WTC11 (cell line): ENCODE measurements around the gene KCTD11. TPM values are rescaled to one million over a fixed set of nuclear protein-coding genes. Genes with fewer than 3 reads are reported as not detected.

Experiments used
- ATAC-seq: fragments of 200-7000 bp; cut with Tn5 transposase; 2 replicates; pipeline ENCODE4 v1.10.0; 2021; ENCODE audit warnings: mild to moderate bottlenecking, moderate library complexity
- CTCF ChIA-PET: fragments of 300-600 bp; sonication (Branson Sonifier 250); formaldehyde crosslinking; loops from one replicate; lab custom pipeline; 2021; ENCODE audit warnings: antibody characterized with exemption; lab: Charles Lee
- POLR2A ChIA-PET: fragments of 350-600 bp; sonication (Branson Sonifier 250); formaldehyde crosslinking; loops from one replicate; lab custom pipeline; 2021; ENCODE audit warnings: antibody characterized with exemption; lab: Charles Lee
- DNase-seq: peaks from one replicate; pipeline ENCODE4 v3.0.0; 2021; ENCODE audit warnings: low spot score
- H3K27ac Mint-ChIP-seq: 2 replicates; pipeline ENCODE4 v1.8.0; 2021; ENCODE audit warnings: mixed read lengths
- H3K27me3 Mint-ChIP-seq: 2 replicates; pipeline ENCODE4 v1.8.0; 2021; ENCODE audit warnings: low read depth, mild to moderate bottlenecking, moderate library complexity, mixed read lengths
- H3K36me3 Mint-ChIP-seq: 2 replicates; pipeline ENCODE4 v1.8.0; 2021; ENCODE audit warnings: mixed read lengths
- H3K4me1 Mint-ChIP-seq: 2 replicates; pipeline ENCODE4 v1.8.0; 2022; ENCODE audit warnings: mixed read lengths
- H3K4me3 Mint-ChIP-seq: 2 replicates; pipeline ENCODE4 v1.8.0; 2021; ENCODE audit warnings: mild to moderate bottlenecking, moderate library complexity, mixed read lengths
- H3K9me3 Mint-ChIP-seq: 2 replicates; pipeline ENCODE4 v1.8.0; 2021; ENCODE audit warnings: mixed read lengths
- CBFB ChIP-seq: sonication (generic); formaldehyde crosslinking; IDR thresholded peaks from 2 replicates; pipeline ENCODE4 v1.8.1; 2022; ENCODE audit warnings: mild to moderate bottlenecking, low read depth, missing genetic modification reagents
- FOXP1 ChIP-seq: sonication (generic); formaldehyde crosslinking; IDR thresholded peaks from 2 replicates; pipeline ENCODE4 v1.8.0; 2022; ENCODE audit warnings: missing genetic modification reagents, mild to moderate bottlenecking, moderate library complexity, borderline replicate concordance
- JAZF1 ChIP-seq: fragments of 250-450 bp; sonication (Bioruptor Pico); IDR thresholded peaks from 2 replicates; pipeline ENCODE4 v1.9.0; 2021; ENCODE audit warnings: moderate library complexity, mild to moderate bottlenecking, inconsistent platforms
- NFATC4 ChIP-seq: fragments of 250-450 bp; sonication (Bioruptor Pico); IDR thresholded peaks from 2 replicates; pipeline ENCODE4 v1.9.0; 2021; ENCODE audit warnings: mild to moderate bottlenecking
- NR1H2 ChIP-seq: sonication (generic); formaldehyde crosslinking; IDR thresholded peaks from 2 replicates; pipeline ENCODE4 v1.9.0; 2021; ENCODE audit warnings: mild to moderate bottlenecking, moderate library complexity, missing genetic modification reagents
- NR3C1 ChIP-seq: sonication (generic); formaldehyde crosslinking; conservative IDR thresholded peaks from 2 replicates; pipeline ENCODE4 v1.8.1; 2023; ENCODE audit warnings: low read depth, mild to moderate bottlenecking, missing genetic modification reagents
- OVOL2 ChIP-seq: fragments of 250-450 bp; sonication (Bioruptor Pico); IDR thresholded peaks from 2 replicates; pipeline ENCODE4 v1.9.0; 2021; ENCODE audit warnings: mild to moderate bottlenecking, borderline replicate concordance
- PRDM15 ChIP-seq: sonication (generic); formaldehyde crosslinking; IDR thresholded peaks from 2 replicates; pipeline ENCODE4 v1.8.0; 2022; ENCODE audit warnings: missing genetic modification reagents
- PREB ChIP-seq: sonication (generic); formaldehyde crosslinking; IDR thresholded peaks from 2 replicates; pipeline ENCODE4 v1.8.1; 2022; ENCODE audit warnings: mild to moderate bottlenecking, missing genetic modification reagents, moderate library complexity, borderline replicate concordance
- SMAD4 ChIP-seq: sonication (generic); formaldehyde crosslinking; IDR thresholded peaks from 2 replicates; pipeline ENCODE4 v1.8.0; 2022; ENCODE audit warnings: mild to moderate bottlenecking, missing genetic modification reagents
- SOX15 ChIP-seq: fragments of 250-450 bp; sonication (Bioruptor Pico); IDR thresholded peaks from 2 replicates; pipeline ENCODE4 v1.9.0; 2021; ENCODE audit warnings: mild to moderate bottlenecking
- STAT6 ChIP-seq: sonication (generic); formaldehyde crosslinking; conservative IDR thresholded peaks from 2 replicates; pipeline ENCODE4 v1.8.1; 2023; ENCODE audit warnings: mild to moderate bottlenecking, low read depth, missing genetic modification reagents, moderate library complexity
- TCF7 ChIP-seq: sonication (generic); formaldehyde crosslinking; IDR thresholded peaks from 2 replicates; pipeline ENCODE4 v1.8.0; 2022; ENCODE audit warnings: mild to moderate bottlenecking, low read depth, missing genetic modification reagents, moderate library complexity
- USF1 ChIP-seq: sonication (generic); formaldehyde crosslinking; IDR thresholded peaks from 2 replicates; pipeline ENCODE4 v1.8.0; 2022; ENCODE audit warnings: mild to moderate bottlenecking, missing genetic modification reagents
- ZNF219 ChIP-seq: sonication (generic); formaldehyde crosslinking; IDR thresholded peaks from 2 replicates; pipeline ENCODE4 v1.8.0; 2023; ENCODE audit warnings: missing genetic modification reagents, mild to moderate bottlenecking, borderline replicate concordance
- ZNF232 ChIP-seq: sonication (generic); formaldehyde crosslinking; IDR thresholded peaks from 2 replicates; pipeline ENCODE4 v1.8.0; 2022; ENCODE audit warnings: mild to moderate bottlenecking, missing genetic modification reagents
- ZSCAN18 ChIP-seq: fragments of 250-450 bp; sonication (Bioruptor Pico); IDR thresholded peaks from 2 replicates; pipeline ENCODE4 v2.1.2; 2022; ENCODE audit warnings: mild to moderate bottlenecking, moderate library complexity
- total RNA-seq: library from RNA; stranded (reverse); gene quantifications from 3 replicates; pipeline ENCODE4 v1.2.3, GENCODE V29; 2021

Gene KCTD11
- total RNA-seq, 1 experiment from 2014 or later, result 8.1 TPM

- Mint-ChIP-seq H3K27me3 (peaks cover 4% of the 10 kb centered on the region), H3K9me3 (no peaks in the 10 kb centered on the region), H3K4me1 (peaks cover 29% of the 10 kb centered on the region)
- POLR2A ChIA-PET, result interaction anchor here (0.6 to 1.4 kb wide), 3 partner anchors 13 to 32 kb away, joined by 3 to 4 read pairs (median 3); partner anchors contain the start of genes TMEM95 and TNK1
- no peak for DNase-seq
- TF ChIP-seq PRDM15 (CRISPR knock-in tag) (no peak), FOXP1 (CRISPR knock-in tag) (no peak), NR1H2 (CRISPR knock-in tag) (no peak), NFATC4 (CRISPR knock-in tag) (no peak), ZSCAN18 (CRISPR knock-in tag) (no peak), STAT6 (CRISPR knock-in tag) (no peak), USF1 (CRISPR knock-in tag) (no peak), ZNF232 (CRISPR knock-in tag) (no peak), SOX15 (CRISPR knock-in tag) (no peak), JAZF1 (no peak), PREB (CRISPR knock-in tag) (no peak), SMAD4 (CRISPR knock-in tag) (no peak), CBFB (no peak), NR3C1 (CRISPR knock-in tag) (no peak), ZNF219 (CRISPR knock-in tag) (no peak), OVOL2 (CRISPR knock-in tag) (no peak), TCF7 (CRISPR knock-in tag) (no peak)
- TF ChIP-seq, all 79 proteins: peak for 0
- peak; percentile 38 for ATAC-seq
- Mint-ChIP-seq H3K27ac (peak overlapping the region; percentile 89), H3K36me3 (no peaks in the 10 kb centered on the region), H3K4me3 (no peak overlapping the region)
- CTCF ChIA-PET, result interaction anchor here (0.6 to 2.3 kb wide), 15 partner anchors 12 to 193 kb away, joined by 3 to 22 read pairs (median 4); partner anchors contain the start of genes PLSCR3 and TNK1
These were observed 16.1 kb downstream of the KCTD11 start for GRCh38 chr17:7367918-7368598.
